ENCODE data around the gene ABCG1.

- TF ChIP-seq POLR2A (IDR thresholded peaks at IDR 0.05) = no peak
- TF ChIP-seq CTCF (IDR thresholded peaks at IDR 0.05) = no peak
These were observed 83.9 kb downstream of the ABCG1 start for GRCh38 chr21:42302794-42303193.

All from heart left ventricle (tissue), 13 donors.